Measurements from ENCODE around the gene PSMD7.

- TF ChIP-seq POLR2A (IDR thresholded peaks at IDR 0.05; ENCODE audit: low read length) (no peak), GATA1 (IDR thresholded peaks at IDR 0.05; ENCODE audit: low read depth, low read length) (no peak)
Observed at GRCh38 chr16:74275711-74276110, 20.9 kb upstream of the PSMD7 start.
